GM19099 (cell line): ENCODE data around the gene TMEM235.

ENCODE experiments used
- POLR2A ChIP-seq: IDR thresholded peaks from 3 replicates; pipeline ENCODE4 v1.6.1; 2011; ENCODE audit warnings: low read depth; ENCODE audit not compliant: insufficient read length; ENCODE audit errors: extremely low read depth

Gene TMEM235

DNA sequence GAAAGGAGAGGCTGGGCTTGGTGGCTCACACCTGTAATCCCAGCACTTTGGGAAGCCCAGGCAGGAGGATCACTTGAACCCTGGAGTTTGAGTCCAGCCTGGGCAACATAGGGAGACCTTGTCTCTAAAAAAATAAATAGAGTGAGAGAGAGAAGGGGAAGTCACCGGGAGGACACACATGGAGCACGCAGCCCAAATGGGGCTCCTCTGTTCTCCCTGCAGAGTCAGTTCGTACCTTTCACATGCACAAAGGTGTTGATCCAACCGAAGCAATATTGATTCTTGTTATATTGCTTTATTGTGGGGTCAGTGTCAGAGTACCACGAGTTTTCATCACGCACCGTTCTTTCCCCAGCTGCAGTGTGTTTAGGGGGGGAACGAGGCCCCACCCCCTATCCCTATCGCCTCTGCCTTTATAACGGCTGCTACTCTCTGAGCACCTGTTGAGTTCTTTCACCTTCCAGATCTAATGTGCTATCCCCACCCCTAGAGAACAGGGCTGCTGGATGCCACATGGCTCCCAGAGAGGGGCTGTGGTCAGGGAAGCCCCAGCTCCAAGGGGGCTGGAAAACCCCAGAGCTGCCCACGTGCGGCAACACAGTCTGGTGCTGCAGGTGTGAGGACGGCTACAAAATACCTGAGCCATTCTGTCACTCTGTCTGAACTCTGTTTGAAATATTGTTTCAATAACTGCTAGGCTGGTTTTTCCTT, 1.0 kb upstream of the TMEM235 start:
- TF ChIP-seq POLR2A: no peak

GRCh38 chr17:78231991-78232858, 794 bp downstream of the TMEM235 start:
- TF ChIP-seq POLR2A: no peak

DNA sequence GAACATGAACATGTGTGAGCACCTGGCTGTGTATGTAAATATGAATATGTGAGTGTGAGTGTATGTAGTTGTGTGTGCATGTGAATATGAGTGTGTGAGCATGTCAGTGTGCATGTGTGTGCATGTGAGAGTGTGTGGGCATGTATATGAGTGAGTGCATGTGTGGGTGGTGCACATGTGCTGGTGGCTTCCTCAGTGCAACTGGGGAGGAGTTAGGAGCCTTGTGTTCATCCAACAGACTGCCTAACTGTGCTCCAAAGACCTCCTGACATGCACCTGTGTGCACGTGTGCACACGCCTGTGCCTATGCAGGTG, 1.4 kb downstream of the TMEM235 start:
- TF ChIP-seq POLR2A: no peak

- TF ChIP-seq POLR2A: no peak
Measured at GRCh38 chr17:78233678-78234077, 2.2 kb downstream of the TMEM235 start.

DNA sequence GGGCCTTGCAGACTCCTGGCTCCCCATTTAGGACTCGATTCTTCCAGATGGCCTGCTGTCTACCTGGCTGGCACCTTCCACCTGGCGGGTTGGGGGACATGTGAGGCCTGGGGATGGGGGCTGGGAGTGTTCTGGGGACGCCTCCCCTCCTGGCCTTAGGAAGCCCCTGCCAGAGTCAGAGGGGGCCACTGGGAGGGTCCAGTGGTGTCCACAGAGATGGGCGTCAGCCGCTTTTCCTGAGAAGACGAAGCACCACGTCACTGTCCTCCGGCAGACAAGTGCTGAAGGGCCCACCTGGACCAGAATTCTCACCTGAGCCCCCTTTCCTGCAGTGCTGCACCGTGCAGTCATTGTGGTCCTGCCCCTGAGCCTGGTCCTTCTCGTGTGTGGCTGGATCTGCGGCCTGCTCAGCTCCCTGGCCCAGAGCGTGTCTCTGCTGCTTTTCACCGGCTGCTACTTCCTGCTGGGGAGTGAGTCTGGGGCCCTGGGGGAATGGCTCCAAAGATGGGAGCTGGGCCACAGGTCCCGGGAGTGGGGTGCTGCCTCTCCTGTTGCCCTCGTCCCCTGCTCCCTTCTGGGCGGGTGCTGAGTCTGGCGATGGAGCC, 2.9 kb downstream of the TMEM235 start:
- no peak for TF ChIP-seq POLR2A

GRCh38 chr17:78235885-78236284, 4.5 kb downstream of the TMEM235 start:
- no peak for TF ChIP-seq POLR2A

DNA sequence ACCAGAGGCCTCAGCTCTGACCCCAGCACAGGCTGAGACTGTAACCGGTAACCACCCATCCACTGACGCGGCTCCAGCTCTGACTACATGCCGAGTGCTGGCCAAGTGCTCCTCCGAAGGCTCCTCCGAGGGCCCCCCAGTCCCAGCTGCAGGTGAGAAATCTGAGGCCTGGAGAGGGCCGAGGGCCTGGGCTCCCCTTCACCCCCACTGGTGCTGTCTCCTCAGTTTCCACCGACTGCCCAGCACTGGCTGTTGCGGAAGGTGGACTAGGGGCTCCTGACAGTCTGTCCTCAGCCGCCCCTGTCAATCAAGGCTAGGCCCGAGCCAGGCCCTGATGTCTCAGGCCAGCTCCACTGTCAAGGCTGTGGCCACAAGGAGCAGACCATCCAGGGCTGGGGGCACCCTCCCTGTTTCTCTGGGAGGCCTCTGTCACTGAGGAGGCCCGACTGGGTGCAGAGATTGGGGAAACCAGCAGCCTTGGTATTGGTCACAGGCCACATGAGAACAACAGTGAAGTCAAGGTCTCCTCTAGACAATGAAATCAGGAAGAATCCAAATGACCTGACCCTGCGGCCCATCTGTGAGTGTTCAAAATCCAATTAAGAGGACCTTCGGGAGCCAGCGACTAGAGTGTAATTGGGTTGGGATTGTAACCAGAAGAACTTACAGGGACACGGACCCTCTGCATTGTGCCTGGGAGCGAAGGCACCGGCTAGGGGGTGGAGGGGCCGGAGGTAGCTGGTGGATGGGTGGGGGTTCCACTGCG, 5.1 kb downstream of the TMEM235 start:
- TF ChIP-seq POLR2A: no peak

GRCh38 chr17:78237401-78238012, 6.1 kb downstream of the TMEM235 start:
- TF ChIP-seq POLR2A: no peak

DNA sequence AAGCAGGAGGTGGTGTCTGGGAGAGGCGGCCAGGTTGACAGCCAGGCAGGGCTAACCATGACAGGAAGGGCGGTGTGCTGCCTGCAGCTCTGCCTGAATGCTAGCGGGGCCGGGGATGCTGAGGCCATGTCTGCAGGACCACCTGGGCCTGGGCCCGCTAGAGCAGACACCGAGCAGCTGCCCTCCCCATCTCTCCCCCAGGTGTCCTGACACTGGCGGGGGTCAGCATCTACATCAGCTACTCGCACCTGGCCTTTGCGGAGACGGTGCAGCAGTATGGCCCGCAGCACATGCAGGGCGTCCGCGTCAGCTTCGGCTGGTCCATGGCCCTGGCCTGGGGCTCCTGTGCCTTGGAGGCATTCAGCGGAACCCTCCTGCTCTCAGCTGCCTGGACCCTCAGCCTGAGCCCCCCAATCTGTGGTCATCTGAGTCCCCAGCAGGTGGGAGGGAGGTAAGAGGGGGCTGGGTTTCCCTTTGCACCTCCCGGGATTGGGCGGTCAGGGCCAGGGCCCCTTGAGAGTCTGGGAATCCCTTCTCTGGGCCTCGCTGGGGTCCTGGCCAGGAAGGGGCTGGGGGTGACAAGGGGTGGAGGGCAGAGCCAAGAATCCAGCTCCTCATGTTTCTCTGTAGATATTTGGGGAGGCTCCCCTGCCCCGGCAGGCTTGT, 7.5 kb downstream of the TMEM235 start:
- no peak for TF ChIP-seq POLR2A

DNA sequence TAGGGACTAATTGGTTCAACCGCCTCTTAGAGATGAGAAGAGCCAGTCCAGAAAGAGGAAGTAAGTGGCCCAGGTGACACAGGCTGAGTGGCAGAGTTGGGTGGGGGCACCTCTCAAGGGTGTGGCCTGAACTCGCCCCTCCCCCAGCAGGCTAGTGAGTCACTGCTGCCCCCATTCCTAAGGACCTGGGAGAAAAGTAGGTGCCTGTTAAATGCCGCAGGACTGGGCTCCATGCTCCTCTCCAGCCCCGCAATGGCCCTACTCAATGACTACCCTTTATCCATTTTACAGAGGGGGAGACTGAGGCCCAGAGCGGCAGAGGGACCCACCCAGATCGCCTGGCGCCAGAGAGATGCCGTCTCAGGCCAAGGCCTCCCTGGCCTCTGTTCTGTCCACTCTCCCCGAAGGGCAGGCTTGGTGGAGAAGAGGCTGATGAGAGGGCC, 8.1 kb downstream of the TMEM235 start:
- TF ChIP-seq POLR2A: no peak

DNA sequence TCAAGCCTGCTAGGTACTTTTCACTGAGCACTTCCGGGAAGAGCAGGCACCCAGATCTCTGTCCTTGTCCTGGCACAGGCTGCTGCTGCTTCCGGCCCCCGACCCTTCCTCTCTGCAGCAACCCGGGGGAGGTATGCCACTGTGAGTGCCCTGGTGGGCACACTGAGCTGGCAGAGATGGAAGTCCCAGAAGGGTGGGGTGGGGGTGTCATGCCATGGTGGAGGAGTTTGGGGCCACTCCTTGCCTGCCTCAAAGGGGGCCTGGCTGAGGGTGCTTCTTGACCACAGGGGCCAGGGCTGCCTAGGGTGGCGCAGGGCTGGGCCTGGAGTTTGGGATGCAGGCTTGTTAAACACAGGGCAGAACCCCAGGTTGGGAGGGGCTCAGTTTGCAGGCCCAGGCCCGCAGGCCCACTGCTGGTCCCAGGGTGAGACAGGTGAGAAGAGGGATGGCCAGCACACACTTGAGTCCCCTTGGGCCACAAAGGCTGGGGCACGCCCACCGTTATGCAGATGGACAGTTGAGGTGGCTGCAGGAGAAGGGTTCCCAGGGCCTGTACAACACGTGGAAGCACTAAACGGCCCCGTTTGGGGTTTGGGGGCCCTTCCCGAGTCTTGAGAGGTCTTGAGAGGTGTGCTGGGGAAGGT, 8.7 kb downstream of the TMEM235 start:
- TF ChIP-seq POLR2A: no peak

DNA sequence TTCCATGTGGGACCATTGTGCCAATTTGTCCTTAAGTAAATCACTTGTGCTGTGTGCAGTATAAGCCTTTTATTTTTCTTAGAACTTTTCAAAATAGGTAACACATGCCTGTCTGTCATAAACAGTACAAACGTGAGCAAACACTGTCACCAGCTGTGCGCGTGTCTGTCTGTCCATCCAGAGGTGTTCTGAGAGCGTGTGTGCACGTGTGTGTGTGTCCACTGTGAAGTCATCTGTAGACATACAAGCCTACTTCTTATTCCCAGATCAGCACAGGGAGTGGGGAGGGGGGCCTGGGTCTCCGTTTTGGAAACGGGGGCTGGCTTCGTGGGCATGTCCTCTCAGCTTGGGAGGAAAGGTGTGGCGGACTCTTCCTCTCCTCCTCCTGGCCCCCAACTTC, 9.4 kb downstream of the TMEM235 start:
- no peak for TF ChIP-seq POLR2A

GRCh38 chr17:78241277-78242023, 10.0 kb downstream of the TMEM235 start:
- no peak for TF ChIP-seq POLR2A
